ENCODE data around the gene TNRC6C.

Gene TNRC6C

DNA sequence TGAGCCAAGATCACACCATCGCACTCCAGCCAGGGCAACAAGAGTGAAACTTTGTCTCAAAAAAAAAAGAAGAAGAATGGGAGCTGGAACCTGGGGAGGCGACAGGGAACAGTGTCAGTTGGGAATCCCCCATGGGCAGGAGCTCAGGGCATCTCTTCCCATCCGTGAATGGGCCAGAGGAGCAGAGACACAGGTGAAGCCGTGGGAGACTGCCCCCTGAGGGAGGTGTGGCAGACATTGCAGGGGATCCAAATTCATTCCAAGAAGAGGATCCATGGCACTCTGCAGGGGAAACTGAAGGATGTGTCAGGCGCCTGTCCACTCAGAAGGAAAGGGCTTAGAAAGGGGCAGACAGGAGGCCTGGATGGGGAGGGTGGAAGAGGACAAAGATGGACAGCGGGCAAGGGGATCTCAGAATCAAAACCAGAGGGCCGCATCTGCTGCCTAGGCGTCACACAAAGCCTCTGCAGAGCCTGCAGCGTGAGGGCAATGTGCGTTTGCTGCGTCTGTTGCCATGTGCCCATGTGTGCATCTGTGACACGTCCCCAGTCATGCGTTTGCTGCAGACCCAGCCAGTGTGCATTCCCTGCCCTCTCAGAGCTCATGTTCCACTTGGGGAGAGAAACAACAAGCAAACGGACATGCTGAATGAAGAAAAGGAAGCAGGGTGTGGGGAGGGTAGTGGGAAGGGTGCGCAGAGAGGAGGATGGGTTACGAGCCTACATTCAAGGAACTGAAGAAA lies 30.6 kb upstream of the TNRC6C start:
- H3K27ac ChIP-seq = no peak overlapping the region
- TF ChIP-seq, protein P1, sequence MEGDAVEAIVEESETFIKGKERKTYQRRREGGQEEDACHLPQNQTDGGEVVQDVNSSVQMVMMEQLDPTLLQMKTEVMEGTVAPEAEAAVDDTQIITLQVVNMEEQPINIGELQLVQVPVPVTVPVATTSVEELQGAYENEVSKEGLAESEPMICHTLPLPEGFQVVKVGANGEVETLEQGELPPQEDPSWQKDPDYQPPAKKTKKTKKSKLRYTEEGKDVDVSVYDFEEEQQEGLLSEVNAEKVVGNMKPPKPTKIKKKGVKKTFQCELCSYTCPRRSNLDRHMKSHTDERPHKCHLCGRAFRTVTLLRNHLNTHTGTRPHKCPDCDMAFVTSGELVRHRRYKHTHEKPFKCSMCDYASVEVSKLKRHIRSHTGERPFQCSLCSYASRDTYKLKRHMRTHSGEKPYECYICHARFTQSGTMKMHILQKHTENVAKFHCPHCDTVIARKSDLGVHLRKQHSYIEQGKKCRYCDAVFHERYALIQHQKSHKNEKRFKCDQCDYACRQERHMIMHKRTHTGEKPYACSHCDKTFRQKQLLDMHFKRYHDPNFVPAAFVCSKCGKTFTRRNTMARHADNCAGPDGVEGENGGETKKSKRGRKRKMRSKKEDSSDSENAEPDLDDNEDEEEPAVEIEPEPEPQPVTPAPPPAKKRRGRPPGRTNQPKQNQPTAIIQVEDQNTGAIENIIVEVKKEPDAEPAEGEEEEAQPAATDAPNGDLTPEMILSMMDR (conservative IDR thresholded peaks at IDR 0.05) = no peak
- no peak for TF ChIP-seq ZFX (IDR thresholded peaks at IDR 0.05)

- TF ChIP-seq ZFX (IDR thresholded peaks at IDR 0.05) = no peak
- TF ChIP-seq, protein P1 (conservative IDR thresholded peaks at IDR 0.05) = no peak
- no peak overlapping the region for H3K27ac ChIP-seq
Measured at GRCh38 chr17:77928519-77929179, 29.9 kb upstream of the TNRC6C start.

DNA sequence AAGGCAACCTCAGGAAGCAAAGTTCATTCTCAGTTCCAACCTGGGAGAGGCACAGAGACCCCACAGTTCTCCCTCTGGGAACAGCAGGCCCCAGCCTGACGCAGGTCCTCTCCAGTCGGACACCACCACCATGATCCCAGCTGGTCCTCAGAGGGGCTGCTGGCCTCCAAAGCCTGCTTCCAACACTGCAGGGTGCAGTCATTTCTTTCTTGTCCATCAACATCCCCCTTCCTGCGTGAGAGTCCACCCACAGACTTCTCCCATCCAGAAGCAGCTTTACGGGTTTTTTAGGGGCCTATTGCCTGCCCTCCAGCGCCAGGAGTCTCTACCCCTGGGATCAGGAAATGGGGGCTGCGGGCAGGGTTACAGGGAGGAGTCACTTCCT lies 29.3 kb upstream of the TNRC6C start:
- TF ChIP-seq ZFX (IDR thresholded peaks at IDR 0.05) = no peak
- TF ChIP-seq, protein P1 (conservative IDR thresholded peaks at IDR 0.05) = no peak
- H3K27ac ChIP-seq = no peak overlapping the region

DNA sequence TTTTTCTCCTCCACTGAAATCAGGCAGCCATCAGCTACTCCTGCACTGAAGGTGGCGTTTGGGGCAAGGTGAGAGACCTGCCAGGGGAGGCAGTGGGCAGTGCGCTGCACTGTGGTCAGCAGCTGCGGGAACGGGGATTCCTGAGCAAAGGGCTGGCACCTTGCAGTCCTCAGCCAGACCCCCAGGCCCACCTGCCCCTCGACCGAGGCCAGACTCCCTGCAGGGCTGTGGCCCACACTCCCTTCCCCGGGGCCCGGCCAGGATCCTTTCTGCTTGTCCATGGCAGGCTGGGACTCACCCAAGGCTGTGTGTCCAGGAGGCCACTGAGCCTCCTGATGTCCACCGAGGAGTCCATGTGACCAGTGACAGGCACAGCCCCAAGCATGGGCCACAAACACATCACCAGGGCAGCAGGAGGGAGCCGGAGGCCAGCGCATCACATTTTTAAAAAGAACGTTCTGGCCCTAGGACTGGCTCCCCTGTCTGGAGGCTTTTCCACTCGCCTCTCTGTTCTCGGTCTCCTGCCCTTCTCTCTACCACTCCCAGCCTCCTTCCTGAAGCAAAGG lies 28.5 kb upstream of the TNRC6C start:
- no peak for TF ChIP-seq ZFX (IDR thresholded peaks at IDR 0.05)
- TF ChIP-seq, protein P1 (conservative IDR thresholded peaks at IDR 0.05) = no peak
- H3K27ac ChIP-seq = no peak overlapping the region

DNA sequence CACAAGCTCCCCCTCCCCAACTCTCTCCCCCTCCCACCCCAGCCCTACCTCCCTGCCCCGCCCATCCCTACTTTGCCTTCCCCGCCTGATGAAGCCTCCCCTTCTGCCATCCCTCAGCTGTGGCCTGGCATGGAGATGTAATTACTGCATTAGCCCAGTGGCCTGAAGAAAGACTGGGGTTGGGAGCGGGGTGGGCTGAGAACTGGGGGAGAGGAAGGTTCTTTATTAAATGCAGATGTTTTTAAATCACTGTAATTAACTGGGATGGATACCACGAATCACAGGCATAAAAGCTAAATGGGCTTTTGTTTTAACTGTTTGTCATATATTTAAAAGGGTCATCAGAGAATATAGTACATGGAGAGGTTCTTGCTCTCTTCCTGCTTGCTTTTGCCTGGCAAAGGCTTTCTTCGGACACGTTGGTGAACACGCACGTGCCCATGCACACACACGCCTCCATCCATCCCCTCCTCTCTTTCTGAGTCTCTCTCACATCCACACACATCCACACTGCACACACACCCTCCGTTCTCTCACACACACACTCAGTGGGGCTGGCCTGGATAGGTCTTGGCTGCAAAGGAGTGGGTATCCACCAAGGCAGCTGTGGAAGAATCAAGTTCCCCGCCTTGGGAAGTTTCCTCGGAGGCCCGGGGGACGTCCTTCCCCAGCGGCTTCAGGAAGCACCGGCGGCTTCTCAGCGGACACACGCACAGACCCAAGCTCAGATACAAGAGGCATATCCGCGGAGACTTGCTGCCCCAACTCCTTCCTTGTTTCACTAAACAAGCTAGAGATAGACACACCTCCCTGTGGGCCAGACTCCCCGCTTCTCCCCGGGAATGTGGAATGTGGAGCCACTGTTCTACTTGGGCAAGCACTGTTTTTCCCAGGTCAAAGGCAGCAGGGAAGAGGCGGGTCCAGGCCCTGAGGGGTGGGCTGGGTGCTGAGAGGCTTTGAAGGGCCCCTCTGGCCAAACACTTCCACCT lies 27.4 kb upstream of the TNRC6C start:
- TF ChIP-seq ZFX (IDR thresholded peaks at IDR 0.05) = no peak
- TF ChIP-seq, protein P1 (conservative IDR thresholded peaks at IDR 0.05) = no peak
- H3K27ac ChIP-seq = no peak overlapping the region

DNA sequence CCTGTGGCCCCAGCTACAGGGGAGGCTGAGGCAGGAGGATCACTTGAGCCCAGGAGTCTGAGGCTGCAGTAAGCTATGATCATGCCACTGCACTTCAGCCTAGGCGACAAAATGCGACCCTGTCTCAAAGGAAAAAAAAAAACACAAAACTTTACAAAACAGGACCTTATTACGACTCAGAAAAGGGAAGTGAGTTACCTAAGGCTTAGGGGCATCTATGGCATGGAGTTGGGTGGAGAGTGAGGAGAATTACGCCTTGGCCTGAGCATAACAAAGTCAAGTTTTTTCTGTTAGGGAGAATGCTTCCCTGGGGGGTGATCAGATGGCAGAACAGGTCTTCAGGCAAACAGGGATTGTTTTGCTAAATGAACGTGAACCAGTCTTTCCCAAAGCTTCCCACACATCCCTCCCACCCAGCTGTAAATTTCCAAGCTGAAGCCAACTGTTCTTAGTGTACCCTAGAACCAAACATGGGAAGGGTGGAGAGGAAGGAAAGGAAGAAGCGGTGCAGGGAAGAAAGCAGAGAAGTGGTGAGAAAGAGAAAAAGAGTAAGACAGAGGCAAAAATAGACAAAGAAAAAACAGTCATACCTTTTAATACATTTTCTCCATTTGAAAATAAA lies 24.6 kb upstream of the TNRC6C start:
- TF ChIP-seq, protein P1 (conservative IDR thresholded peaks at IDR 0.05) = no peak
- no peak for TF ChIP-seq ZFX (IDR thresholded peaks at IDR 0.05)
- H3K27ac ChIP-seq = no peak overlapping the region
